ENCODE results near the gene P4HA3. TPM values are rescaled to one million over a fixed set of nuclear protein-coding genes. Genes with fewer than 3 reads are reported as not detected.

The P4HA3 gene
- total and polyA plus RNA-seq, 12 donors: 0.52 to 2.9 (median 1.0) TPM; not detected in 1

GRCh38 chr11:74278721-74279161 lies 32.7 kb downstream of the P4HA3 start:
- TF ChIP-seq CTCF (IDR thresholded peaks at IDR 0.05): no peak
- no peak for TF ChIP-seq POLR2A (IDR thresholded peaks at IDR 0.05)
- peak; percentile 38 to 72 (median 59) for DNase-seq
- Histone ChIP-seq H3K36me3 (replicated peaks in 1 of 2) (no peaks in the 10 kb centered on the region), H3K27me3 (no peaks in the 10 kb centered on the region), H3K9me3 (replicated peaks in 1 of 3) (no peaks in the 10 kb centered on the region), H3K4me1 (replicated peaks in 1 of 2) (peaks cover 0 to 7% of the 10 kb centered on the region in 2 donors), H3K27ac (peak overlapping the region in 3 of 5 donors; percentile 7 to 76 (median 45)), H3K4me3 (no peak overlapping the region)
- intact Hi-C loops (cut with DNase I): no loop called here
- WGBS, 4 donors: 40 to 53% (median 46%) methylated on average over 1 of the region's 1 CpG

- Histone ChIP-seq H3K36me3 (replicated peaks in 1 of 2) (no peaks in the 10 kb centered on the region), H3K4me1 (replicated peaks in 1 of 2) (peaks cover 0 to 7% of the 10 kb centered on the region in 2 donors), H3K4me3 (no peak overlapping the region), H3K27ac (peak overlapping the region in 3 of 5 donors; percentile 7 to 76 (median 45)), H3K9me3 (replicated peaks in 1 of 3) (no peaks in the 10 kb centered on the region), H3K27me3 (no peaks in the 10 kb centered on the region)
- TF ChIP-seq CTCF (IDR thresholded peaks at IDR 0.05) (no peak), POLR2A (IDR thresholded peaks at IDR 0.05) (no peak)
- WGBS, 4 donors: 79 to 88% (median 85%) methylated on average over 2 of the region's 2 CpGs
- no peak for DNase-seq
- intact Hi-C loops (cut with DNase I): no loop called here
Measured at GRCh38 chr11:74278103-74278502, 33.3 kb downstream of the P4HA3 start.

GRCh38 chr11:74276581-74276980 lies 34.9 kb downstream of the P4HA3 start:
- Histone ChIP-seq H3K27ac (no peak overlapping the region), H3K27me3 (no peaks in the 10 kb centered on the region), H3K36me3 (replicated peaks in 1 of 2) (no peaks in the 10 kb centered on the region), H3K4me3 (no peak overlapping the region), H3K9me3 (replicated peaks in 1 of 3) (no peaks in the 10 kb centered on the region), H3K4me1 (replicated peaks in 1 of 2) (peaks cover 0 to 7% of the 10 kb centered on the region in 2 donors)
- WGBS, 4 donors: 83 to 94% (median 87%) methylated on average over 2 of the region's 2 CpGs
- DNase-seq: no peak
- intact Hi-C loops (cut with DNase I): no loop called here
- no peak for TF ChIP-seq CTCF (IDR thresholded peaks at IDR 0.05)
- TF ChIP-seq POLR2A (IDR thresholded peaks at IDR 0.05): no peak

- no peak overlapping the region for H3K4me3 ChIP-seq
- TF ChIP-seq CTCF (IDR thresholded peaks at IDR 0.05) (no peak), POLR2A (IDR thresholded peaks at IDR 0.05) (no peak)
- 68 to 94% (median 89%) methylated on average over 2 to 4 of the region's 4 CpGs for WGBS, 4 donors
Measured at GRCh38 chr11:74272276-74272675, 39.2 kb downstream of the P4HA3 start.

More at GRCh38 chr11:74272276-74272675, 39.2 kb downstream of the P4HA3 start:
- DNase-seq: no peak
- Histone ChIP-seq H3K4me1 (replicated peaks in 1 of 2) (no peaks in the 10 kb centered on the region), H3K9me3 (replicated peaks in 1 of 3) (no peaks in the 10 kb centered on the region), H3K27ac (no peak overlapping the region), H3K27me3 (no peaks in the 10 kb centered on the region), H3K36me3 (replicated peaks in 1 of 2) (no peaks in the 10 kb centered on the region)
- intact Hi-C loops (cut with DNase I): no loop called here

Measured in adrenal gland (tissue), 12 donors.